CD1c-positive myeloid dendritic cell (primary cell): ENCODE measurements around the gene EPB42.
A peak's percentile ranks its signal among the peaks of the same experiment; 100 is the strongest.
"Not testable (repeated sequence)": the region's sequence is repeated elsewhere in the genome, so short reads cannot be mapped to it uniquely, and the experiment has no call there.

Experiments used
- DNase-seq: peaks from one replicate; pipeline ENCODE4 v3.0.0-alpha.2; 2016; ENCODE audit errors: extremely low spot score

EPB42 gene

GRCh38 chr15:43185157-43186002 lies 35.4 kb downstream of the EPB42 start, which contains the start of gene CCNDBP1:
Gene CCNDBP1 (plus strand): TSS chr15:43185403. CDS start chr15:43185499, 96 bp downstream.
- peak; percentile 90 for DNase-seq

GRCh38 chr15:43184407-43185124 lies 36.3 kb downstream of the EPB42 start:
- DNase-seq, result no peak

GRCh38 chr15:43183270-43183669 lies 37.5 kb downstream of the EPB42 start:
- no peak for DNase-seq

GRCh38 chr15:43177147-43177546 lies 43.7 kb downstream of the EPB42 start:
- not testable (repeated sequence) for DNase-seq

- DNase-seq, result not testable (repeated sequence)
Observed at GRCh38 chr15:43175656-43176309, 45.0 kb downstream of the EPB42 start.

- DNase-seq, result no peak
Observed at GRCh38 chr15:43169888-43170287, 50.9 kb downstream of the EPB42 start.

- DNase-seq, result no peak
Observed at GRCh38 chr15:43168192-43169107, 52.4 kb downstream of the EPB42 start.

- DNase-seq, result not testable (repeated sequence)
Observed at GRCh38 chr15:43167261-43167660, 53.6 kb downstream of the EPB42 start.

- no peak for DNase-seq
Observed at GRCh38 chr15:43165801-43166325, 55.0 kb downstream of the EPB42 start.

GRCh38 chr15:43153269-43153668 lies 67.5 kb downstream of the EPB42 start:
- DNase-seq, result no peak

GRCh38 chr15:43151688-43152087 lies 69.1 kb downstream of the EPB42 start:
- DNase-seq, result no peak

- peak; percentile 58 for DNase-seq
Observed at GRCh38 chr15:43150191-43150929, 70.5 kb downstream of the EPB42 start.
